LHCN-M2 (cell line): ENCODE measurements around the gene CAV1. TPM values are rescaled to one million over a fixed set of nuclear protein-coding genes. Genes with fewer than 3 reads are reported as not detected.

Experiments
- DNase-seq: peaks from one replicate; pipeline ENCODE4 v3.0.0-alpha.2; 2012; ENCODE audit warnings: low read depth
- total RNA-seq: library from RNA; depleted of rRNA; stranded (reverse); fragments of >200 nt; gene quantifications from 2 replicates; pipeline ENCODE4 v1.2.3, GENCODE V29; 2014; rRNA removed

Gene CAV1
- total RNA-seq, 1 experiment from 2014 or later = 1,463 TPM

DNA sequence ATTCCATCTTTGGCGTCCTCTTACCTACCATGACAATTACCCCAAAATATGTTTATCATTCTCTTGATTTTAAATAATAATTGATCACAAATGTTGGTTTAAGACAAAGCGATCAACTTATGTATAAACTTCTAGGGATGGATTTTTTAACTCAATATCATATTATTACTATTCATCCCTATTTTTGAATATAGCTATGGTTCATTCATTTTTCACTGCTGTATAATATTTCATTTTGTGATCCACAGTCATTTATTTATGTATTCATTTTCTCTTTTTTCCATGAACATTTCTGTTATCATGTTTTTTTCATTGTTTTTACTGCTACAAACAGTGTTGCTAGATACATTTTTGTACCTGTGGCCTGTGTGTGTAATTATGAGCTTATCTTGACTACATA lies 85.9 kb downstream of the CAV1 start:
- no peak for DNase-seq

Other genes with a start within 250 kb of the CAV1 start
- 259 and 316 TPM in 2 replicates for gene CAV2, start 25.3 kb upstream of the CAV1 start, total RNA-seq
- gene MET, start 147.2 kb downstream of the CAV1 start, total RNA-seq = 133 and 149 TPM in 2 replicates